Endodermal cell (in vitro differentiated cells): ENCODE results near the gene TMEM204. TPM values are rescaled to one million over a fixed set of nuclear protein-coding genes. Genes with fewer than 3 reads are reported as not detected.

ENCODE experiments used
- DNase-seq: peaks from one replicate; pipeline ENCODE4 v3.0.0-alpha.2; 2017
- H3K27ac ChIP-seq: 2 replicates; pipeline ENCODE4 v1.5.1; 2013; ENCODE audit warnings: mild to moderate bottlenecking, low read depth, low read length, moderate library complexity
- H3K27me3 ChIP-seq: 2 replicates; pipeline ENCODE4 v1.6.1; 2013; ENCODE audit warnings: mild to moderate bottlenecking, low read length, moderate library complexity; ENCODE audit not compliant: insufficient read depth, control insufficient read depth, poor library complexity, severe bottlenecking
- H3K36me3 ChIP-seq: 2 replicates; pipeline ENCODE4 v1.7.0; 2013; ENCODE audit warnings: mild to moderate bottlenecking, low read length, moderate library complexity; ENCODE audit not compliant: control insufficient read depth, insufficient read depth
- H3K4me1 ChIP-seq: one replicate; pipeline ENCODE4 v1.7.0; 2013; ENCODE audit warnings: low read length; ENCODE audit not compliant: control insufficient read depth, insufficient read depth
- H3K4me3 ChIP-seq: 2 replicates; pipeline ENCODE4 v1.5.1; 2013; ENCODE audit warnings: mild to moderate bottlenecking, low read length, moderate library complexity
- H3K9ac ChIP-seq: 2 replicates; pipeline ENCODE4 v1.6.1; 2013; ENCODE audit warnings: mild to moderate bottlenecking, low read length, moderate library complexity; ENCODE audit not compliant: poor library complexity, severe bottlenecking; ENCODE audit errors: extremely low read depth
- H3K9me3 ChIP-seq: 2 replicates; pipeline ENCODE4 v1.6.1; 2013; ENCODE audit warnings: mild to moderate bottlenecking, low read length, moderate library complexity; ENCODE audit not compliant: control insufficient read depth
- H3K27ac Mint-ChIP-seq: 2 replicates; pipeline ENCODE4 v1.8.0; 2020; ENCODE audit warnings: mixed read lengths
- H3K27me3 Mint-ChIP-seq: 2 replicates; pipeline ENCODE4 v1.8.0; 2021; ENCODE audit warnings: mild to moderate bottlenecking, mixed read lengths; ENCODE audit not compliant: insufficient read depth
- H3K36me3 Mint-ChIP-seq: 2 replicates; pipeline ENCODE4 v1.8.0; 2020; ENCODE audit warnings: low read depth, mixed read lengths
- H3K4me1 Mint-ChIP-seq: 2 replicates; pipeline ENCODE4 v1.8.0; 2020; ENCODE audit warnings: mixed read lengths
- H3K4me3 Mint-ChIP-seq: 2 replicates; pipeline ENCODE4 v1.8.0; 2020; ENCODE audit warnings: mild to moderate bottlenecking, moderate library complexity, mixed read lengths
- H3K9me3 Mint-ChIP-seq: 2 replicates; pipeline ENCODE4 v1.8.0; 2020; ENCODE audit warnings: mild to moderate bottlenecking, mixed read lengths
- WGBS, 2 experiments: methylation state at CpG; one replicate each; pipeline versions ENCODE4 v1.1.5 to v1.1.7; 2013; ENCODE audit warnings: missing lambda C conversion rate in 2 of 2, mixed read lengths in 1 of 2; ENCODE audit not compliant: insufficient coverage in 1 of 2, insufficient read length in 1 of 2; 5-methylcytosine and 5-hydroxymethylcytosine counted together
- total RNA-seq, 2 donors: library from RNA; stranded (reverse); fragmentation: NEBNext Ultra II Directional in 1 of 2; extraction: Animal tissue kit (Norgen Biotek cat#: 25700) in 1 of 2; gene quantifications; 2 replicates in 1 of 2; 3 replicates in 1 of 2; pipeline ENCODE4 v1.2.1, GENCODE V29; 2021
- TF ChIP-seq, protein P1 (sequence below): fragments of 200-600 bp; sonication (generic); conservative IDR thresholded peaks from 2 replicates; pipeline ENCODE4 v1.5.0; 2021; ENCODE audit warnings: antibody characterized with exemption, mild to moderate bottlenecking

The TMEM204 gene
- total RNA-seq, 2 donors from 2014 or later: not detected

- H3K4me1 ChIP-seq: no peaks in the 10 kb centered on the region
- Mint-ChIP-seq H3K27ac (peak overlapping the region; percentile 19), H3K27me3 (no peaks in the 10 kb centered on the region), H3K9me3 (no peaks in the 10 kb centered on the region), H3K4me1 (no peaks in the 10 kb centered on the region), H3K4me3 (no peak overlapping the region), H3K36me3 (peaks cover 24% of the 10 kb centered on the region)
- H3K4me3 ChIP-seq: no peak overlapping the region
- no peaks in the 10 kb centered on the region for H3K27me3 ChIP-seq
- DNase-seq: no peak
- no peak overlapping the region for H3K9ac ChIP-seq
- H3K9me3 ChIP-seq: no peaks in the 10 kb centered on the region
- WGBS, 2 experiments: 92 to 97% methylated on average over 6 to 15 of the region's 15 CpGs
- H3K36me3 ChIP-seq: no peaks in the 10 kb centered on the region
- TF ChIP-seq, protein P1, sequence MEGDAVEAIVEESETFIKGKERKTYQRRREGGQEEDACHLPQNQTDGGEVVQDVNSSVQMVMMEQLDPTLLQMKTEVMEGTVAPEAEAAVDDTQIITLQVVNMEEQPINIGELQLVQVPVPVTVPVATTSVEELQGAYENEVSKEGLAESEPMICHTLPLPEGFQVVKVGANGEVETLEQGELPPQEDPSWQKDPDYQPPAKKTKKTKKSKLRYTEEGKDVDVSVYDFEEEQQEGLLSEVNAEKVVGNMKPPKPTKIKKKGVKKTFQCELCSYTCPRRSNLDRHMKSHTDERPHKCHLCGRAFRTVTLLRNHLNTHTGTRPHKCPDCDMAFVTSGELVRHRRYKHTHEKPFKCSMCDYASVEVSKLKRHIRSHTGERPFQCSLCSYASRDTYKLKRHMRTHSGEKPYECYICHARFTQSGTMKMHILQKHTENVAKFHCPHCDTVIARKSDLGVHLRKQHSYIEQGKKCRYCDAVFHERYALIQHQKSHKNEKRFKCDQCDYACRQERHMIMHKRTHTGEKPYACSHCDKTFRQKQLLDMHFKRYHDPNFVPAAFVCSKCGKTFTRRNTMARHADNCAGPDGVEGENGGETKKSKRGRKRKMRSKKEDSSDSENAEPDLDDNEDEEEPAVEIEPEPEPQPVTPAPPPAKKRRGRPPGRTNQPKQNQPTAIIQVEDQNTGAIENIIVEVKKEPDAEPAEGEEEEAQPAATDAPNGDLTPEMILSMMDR: no peak
- H3K27ac ChIP-seq: no peak overlapping the region
Observed at GRCh38 chr16:1552129-1552528, 18.7 kb downstream of the TMEM204 start.

DNA sequence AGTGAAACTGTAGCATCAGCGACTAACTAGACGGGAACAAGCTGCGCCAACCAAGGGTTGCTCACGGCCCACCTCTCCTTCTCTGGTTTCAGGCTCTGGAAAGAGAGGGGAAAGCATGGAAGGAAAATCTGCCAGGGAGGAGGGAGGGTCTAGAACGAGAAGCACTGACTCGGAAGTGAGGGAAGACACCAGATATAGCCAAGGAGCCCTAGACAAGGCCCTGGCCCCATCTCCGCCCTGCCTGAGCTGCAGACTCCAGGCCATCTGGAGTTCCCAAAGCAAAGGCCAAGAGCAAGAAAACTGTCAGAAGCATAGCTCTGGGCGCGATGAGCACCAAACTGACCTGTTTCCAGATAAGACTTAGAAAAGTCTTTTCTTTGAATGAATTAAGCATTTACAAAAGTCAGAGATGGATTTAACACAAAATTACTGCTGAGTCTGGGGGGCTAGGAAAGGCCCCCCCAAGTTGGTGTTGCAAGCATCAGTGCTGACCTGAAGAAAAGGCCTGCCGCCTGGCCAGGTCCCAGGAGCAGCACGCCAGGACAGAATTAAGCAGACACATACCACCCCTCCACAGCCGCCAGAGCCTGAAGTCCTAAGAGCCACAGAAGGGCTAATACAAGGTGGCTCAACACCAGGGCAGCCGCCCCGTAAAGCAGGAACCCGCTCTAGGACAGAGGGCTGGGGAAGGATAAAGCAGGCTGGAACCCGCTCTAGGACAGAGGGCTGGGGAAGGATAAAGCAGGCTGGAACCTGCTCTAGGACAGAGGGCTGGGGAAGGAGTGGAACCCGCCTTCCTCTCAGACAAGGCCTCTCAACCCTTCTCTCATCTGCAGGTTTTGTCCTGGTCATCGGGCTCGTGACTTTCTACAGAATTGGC is 20.7 kb downstream of the TMEM204 start:
- no peak for DNase-seq
- no peaks in the 10 kb centered on the region for H3K4me1 Mint-ChIP-seq
- Histone ChIP-seq H3K4me1 (no peaks in the 10 kb centered on the region), H3K27me3 (no peaks in the 10 kb centered on the region), H3K27ac (no peak overlapping the region), H3K4me3 (no peak overlapping the region), H3K9me3 (no peaks in the 10 kb centered on the region), H3K9ac (no peak overlapping the region), H3K36me3 (no peaks in the 10 kb centered on the region)
- H3K9me3 Mint-ChIP-seq: no peaks in the 10 kb centered on the region
- H3K27ac Mint-ChIP-seq: no peak overlapping the region
- WGBS, 2 experiments: 95% methylated on average over 13 to 19 of the region's 19 CpGs
- TF ChIP-seq, protein P1: no peak
- no peak overlapping the region for H3K4me3 Mint-ChIP-seq
- H3K36me3 Mint-ChIP-seq: peaks cover 28% of the 10 kb centered on the region
- H3K27me3 Mint-ChIP-seq: no peaks in the 10 kb centered on the region

- DNase-seq: no peak
- H3K27me3 Mint-ChIP-seq: no peaks in the 10 kb centered on the region
- H3K27ac ChIP-seq: no peak overlapping the region
- WGBS, 2 experiments: 95 to 98% methylated on average over 30 to 34 of the region's 34 CpGs
- H3K27me3 ChIP-seq: no peaks in the 10 kb centered on the region
- H3K9me3 Mint-ChIP-seq: no peaks in the 10 kb centered on the region
- H3K36me3 ChIP-seq: no peaks in the 10 kb centered on the region
- TF ChIP-seq, protein P1: no peak
- H3K4me1 ChIP-seq: no peaks in the 10 kb centered on the region
- peaks cover 34% of the 10 kb centered on the region for H3K36me3 Mint-ChIP-seq
- H3K4me1 Mint-ChIP-seq: no peaks in the 10 kb centered on the region
- H3K9ac ChIP-seq: no peak overlapping the region
- H3K4me3 ChIP-seq: no peak overlapping the region
- H3K9me3 ChIP-seq: no peaks in the 10 kb centered on the region
- no peak overlapping the region for H3K4me3 Mint-ChIP-seq
- H3K27ac Mint-ChIP-seq: no peak overlapping the region
Observed at GRCh38 chr16:1554826-1555445, 21.5 kb downstream of the TMEM204 start.
